ENCODE results near the gene NEU1. TPM values are rescaled to one million over a fixed set of nuclear protein-coding genes. Genes with fewer than 3 reads are reported as not detected.
"Not testable (repeated sequence)": the region's sequence is repeated elsewhere in the genome, so short reads cannot be mapped to it uniquely, and the experiment has no call there.

NEU1 gene
- total and polyA plus RNA-seq, 4 donors = 27.6 to 42.4 (median 34.8) TPM

DNA sequence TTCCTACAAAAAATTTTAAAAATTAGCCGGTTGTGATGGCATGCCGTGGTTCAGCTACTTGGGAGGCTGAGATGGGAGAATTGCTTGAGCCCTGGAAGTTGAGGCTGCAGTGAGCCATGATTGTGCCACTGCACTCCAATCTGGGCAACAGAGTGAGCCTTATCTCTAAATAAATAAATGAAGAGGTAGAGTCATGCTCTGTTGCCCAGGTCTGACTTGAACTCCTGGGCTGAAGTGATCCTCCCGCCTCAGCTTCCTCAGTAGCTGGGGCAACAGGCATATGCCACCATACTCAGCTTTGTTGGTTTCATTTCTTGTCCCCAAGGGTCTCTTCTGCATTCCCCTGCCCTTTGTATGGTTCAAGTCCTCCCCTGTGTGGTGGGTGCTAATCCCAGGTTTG is 18.1 kb downstream of the NEU1 start:
- WGBS = 98% methylated on average over 3 of the region's 3 CpGs
- Histone ChIP-seq H3K27ac (ENCODE audit: low read depth in 1 of 2, low read length in 2 of 2) (no peak overlapping the region), H3K4me1 (ENCODE audit: control insufficient read depth in 4 of 4, insufficient read depth in 4 of 4, low read length in 3 of 4) (peaks cover 0 to 3% (median 0%) of the 10 kb centered on the region in 4 donors), H3K36me3 (ENCODE audit: control insufficient read depth in 4 of 4, insufficient read depth in 3 of 4, low read depth in 1 of 4, low read length in 3 of 4) (peaks cover 4 to 14% (median 11%) of the 10 kb centered on the region in 4 donors), H3K9me3 (ENCODE audit: control insufficient read depth in 4 of 4, low read length in 3 of 4) (no peaks in the 10 kb centered on the region), H3K9ac (ENCODE audit: low read depth in 1 of 2, low read length in 2 of 2) (no peak overlapping the region), H3K27me3 (ENCODE audit: control insufficient read depth in 4 of 4, insufficient read depth in 4 of 4, low read length in 3 of 4) (no peaks in the 10 kb centered on the region), H3K4me3 (ENCODE audit: low read depth in 1 of 3, low read length in 3 of 3) (no peak overlapping the region)
- DNase-seq (ENCODE audit: low spot score) = no peak
- TF ChIP-seq, protein P1, sequence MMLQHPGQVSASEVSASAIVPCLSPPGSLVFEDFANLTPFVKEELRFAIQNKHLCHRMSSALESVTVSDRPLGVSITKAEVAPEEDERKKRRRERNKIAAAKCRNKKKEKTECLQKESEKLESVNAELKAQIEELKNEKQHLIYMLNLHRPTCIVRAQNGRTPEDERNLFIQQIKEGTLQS (IDR thresholded peaks at IDR 0.05) = no peak
- TF ChIP-seq GABPA (IDR thresholded peaks at IDR 0.05 in 1 of 2, conservative IDR thresholded peaks at IDR 0.05 in 1 of 2) (no peak), SP1 (IDR thresholded peaks at IDR 0.05) (no peak), FOXA1 (IDR thresholded peaks at IDR 0.05) (no peak), HNF4G (IDR thresholded peaks at IDR 0.05) (no peak), JUND (IDR thresholded peaks at IDR 0.05) (no peak), RXRA (IDR thresholded peaks at IDR 0.05) (no peak), RAD21 (IDR thresholded peaks at IDR 0.05) (no peak), TAF1 (conservative IDR thresholded peaks at IDR 0.05) (no peak), HNF4A (conservative IDR thresholded peaks at IDR 0.05) (no peak), EGR1 (IDR thresholded peaks at IDR 0.05; ENCODE audit: low read depth in 2 of 2) (no peak), NR2F2 (IDR thresholded peaks at IDR 0.05) (no peak)
- TF ChIP-seq, protein P2, sequence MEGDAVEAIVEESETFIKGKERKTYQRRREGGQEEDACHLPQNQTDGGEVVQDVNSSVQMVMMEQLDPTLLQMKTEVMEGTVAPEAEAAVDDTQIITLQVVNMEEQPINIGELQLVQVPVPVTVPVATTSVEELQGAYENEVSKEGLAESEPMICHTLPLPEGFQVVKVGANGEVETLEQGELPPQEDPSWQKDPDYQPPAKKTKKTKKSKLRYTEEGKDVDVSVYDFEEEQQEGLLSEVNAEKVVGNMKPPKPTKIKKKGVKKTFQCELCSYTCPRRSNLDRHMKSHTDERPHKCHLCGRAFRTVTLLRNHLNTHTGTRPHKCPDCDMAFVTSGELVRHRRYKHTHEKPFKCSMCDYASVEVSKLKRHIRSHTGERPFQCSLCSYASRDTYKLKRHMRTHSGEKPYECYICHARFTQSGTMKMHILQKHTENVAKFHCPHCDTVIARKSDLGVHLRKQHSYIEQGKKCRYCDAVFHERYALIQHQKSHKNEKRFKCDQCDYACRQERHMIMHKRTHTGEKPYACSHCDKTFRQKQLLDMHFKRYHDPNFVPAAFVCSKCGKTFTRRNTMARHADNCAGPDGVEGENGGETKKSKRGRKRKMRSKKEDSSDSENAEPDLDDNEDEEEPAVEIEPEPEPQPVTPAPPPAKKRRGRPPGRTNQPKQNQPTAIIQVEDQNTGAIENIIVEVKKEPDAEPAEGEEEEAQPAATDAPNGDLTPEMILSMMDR (IDR thresholded peaks at IDR 0.05; ENCODE audit: low read depth, low read length, missing input control) = no peak
- TF ChIP-seq, protein P3, sequence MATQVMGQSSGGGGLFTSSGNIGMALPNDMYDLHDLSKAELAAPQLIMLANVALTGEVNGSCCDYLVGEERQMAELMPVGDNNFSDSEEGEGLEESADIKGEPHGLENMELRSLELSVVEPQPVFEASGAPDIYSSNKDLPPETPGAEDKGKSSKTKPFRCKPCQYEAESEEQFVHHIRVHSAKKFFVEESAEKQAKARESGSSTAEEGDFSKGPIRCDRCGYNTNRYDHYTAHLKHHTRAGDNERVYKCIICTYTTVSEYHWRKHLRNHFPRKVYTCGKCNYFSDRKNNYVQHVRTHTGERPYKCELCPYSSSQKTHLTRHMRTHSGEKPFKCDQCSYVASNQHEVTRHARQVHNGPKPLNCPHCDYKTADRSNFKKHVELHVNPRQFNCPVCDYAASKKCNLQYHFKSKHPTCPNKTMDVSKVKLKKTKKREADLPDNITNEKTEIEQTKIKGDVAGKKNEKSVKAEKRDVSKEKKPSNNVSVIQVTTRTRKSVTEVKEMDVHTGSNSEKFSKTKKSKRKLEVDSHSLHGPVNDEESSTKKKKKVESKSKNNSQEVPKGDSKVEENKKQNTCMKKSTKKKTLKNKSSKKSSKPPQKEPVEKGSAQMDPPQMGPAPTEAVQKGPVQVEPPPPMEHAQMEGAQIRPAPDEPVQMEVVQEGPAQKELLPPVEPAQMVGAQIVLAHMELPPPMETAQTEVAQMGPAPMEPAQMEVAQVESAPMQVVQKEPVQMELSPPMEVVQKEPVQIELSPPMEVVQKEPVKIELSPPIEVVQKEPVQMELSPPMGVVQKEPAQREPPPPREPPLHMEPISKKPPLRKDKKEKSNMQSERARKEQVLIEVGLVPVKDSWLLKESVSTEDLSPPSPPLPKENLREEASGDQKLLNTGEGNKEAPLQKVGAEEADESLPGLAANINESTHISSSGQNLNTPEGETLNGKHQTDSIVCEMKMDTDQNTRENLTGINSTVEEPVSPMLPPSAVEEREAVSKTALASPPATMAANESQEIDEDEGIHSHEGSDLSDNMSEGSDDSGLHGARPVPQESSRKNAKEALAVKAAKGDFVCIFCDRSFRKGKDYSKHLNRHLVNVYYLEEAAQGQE (IDR thresholded peaks at IDR 0.05) = no peak
- TF ChIP-seq, protein P4, sequence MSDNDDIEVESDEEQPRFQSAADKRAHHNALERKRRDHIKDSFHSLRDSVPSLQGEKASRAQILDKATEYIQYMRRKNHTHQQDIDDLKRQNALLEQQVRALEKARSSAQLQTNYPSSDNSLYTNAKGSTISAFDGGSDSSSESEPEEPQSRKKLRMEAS (IDR thresholded peaks at IDR 0.05) = no peak
- TF ChIP-seq, protein P5, sequence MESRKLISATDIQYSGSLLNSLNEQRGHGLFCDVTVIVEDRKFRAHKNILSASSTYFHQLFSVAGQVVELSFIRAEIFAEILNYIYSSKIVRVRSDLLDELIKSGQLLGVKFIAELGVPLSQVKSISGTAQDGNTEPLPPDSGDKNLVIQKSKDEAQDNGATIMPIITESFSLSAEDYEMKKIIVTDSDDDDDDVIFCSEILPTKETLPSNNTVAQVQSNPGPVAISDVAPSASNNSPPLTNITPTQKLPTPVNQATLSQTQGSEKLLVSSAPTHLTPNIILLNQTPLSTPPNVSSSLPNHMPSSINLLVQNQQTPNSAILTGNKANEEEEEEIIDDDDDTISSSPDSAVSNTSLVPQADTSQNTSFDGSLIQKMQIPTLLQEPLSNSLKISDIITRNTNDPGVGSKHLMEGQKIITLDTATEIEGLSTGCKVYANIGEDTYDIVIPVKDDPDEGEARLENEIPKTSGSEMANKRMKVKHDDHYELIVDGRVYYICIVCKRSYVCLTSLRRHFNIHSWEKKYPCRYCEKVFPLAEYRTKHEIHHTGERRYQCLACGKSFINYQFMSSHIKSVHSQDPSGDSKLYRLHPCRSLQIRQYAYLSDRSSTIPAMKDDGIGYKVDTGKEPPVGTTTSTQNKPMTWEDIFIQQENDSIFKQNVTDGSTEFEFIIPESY (IDR thresholded peaks at IDR 0.05) = no peak

DNA sequence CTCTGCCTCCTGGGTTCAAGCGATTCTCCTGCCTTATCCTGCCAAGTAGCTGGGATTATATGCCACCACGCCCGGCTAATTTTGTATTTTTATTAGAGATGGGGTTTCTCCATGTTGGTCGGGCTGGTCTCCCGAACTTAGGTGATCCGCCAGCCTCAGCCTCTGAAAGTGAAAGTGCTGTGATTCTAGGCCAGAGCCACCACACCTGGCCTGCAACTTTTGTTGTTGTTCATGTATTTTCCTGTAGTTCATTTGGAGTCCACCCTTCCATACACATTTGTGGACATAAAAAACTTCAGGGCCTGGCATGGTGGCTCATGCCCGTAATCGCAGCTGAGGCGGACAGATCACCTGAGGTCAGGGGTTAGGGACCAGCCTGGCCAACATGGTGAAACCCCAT is 20.6 kb downstream of the NEU1 start:
- WGBS = 91% methylated on average over 9 of the region's 9 CpGs
- Histone ChIP-seq H3K27ac (ENCODE audit: low read depth in 1 of 2, low read length in 2 of 2) (no peak overlapping the region), H3K4me3 (ENCODE audit: low read depth in 1 of 3, low read length in 3 of 3) (no peak overlapping the region), H3K36me3 (ENCODE audit: control insufficient read depth in 4 of 4, insufficient read depth in 3 of 4, low read depth in 1 of 4, low read length in 3 of 4) (peaks cover 17 to 35% (median 26%) of the 10 kb centered on the region in 4 donors), H3K9ac (ENCODE audit: low read depth in 1 of 2, low read length in 2 of 2) (no peak overlapping the region), H3K9me3 (ENCODE audit: control insufficient read depth in 4 of 4, low read length in 3 of 4) (no peaks in the 10 kb centered on the region), H3K27me3 (ENCODE audit: control insufficient read depth in 4 of 4, insufficient read depth in 4 of 4, low read length in 3 of 4) (no peaks in the 10 kb centered on the region), H3K4me1 (ENCODE audit: control insufficient read depth in 4 of 4, insufficient read depth in 4 of 4, low read length in 3 of 4) (peaks cover 6 to 10% (median 9%) of the 10 kb centered on the region in 4 donors)
- DNase-seq (ENCODE audit: low spot score) = no peak
- no peak for TF ChIP-seq JUND (IDR thresholded peaks at IDR 0.05)
- no peak for TF ChIP-seq FOXA1 (IDR thresholded peaks at IDR 0.05)
- TF ChIP-seq, protein P5 (IDR thresholded peaks at IDR 0.05) = no peak
- TF ChIP-seq YY1 (IDR thresholded peaks at IDR 0.05) = no peak
- no peak for TF ChIP-seq RAD21 (IDR thresholded peaks at IDR 0.05)
- no peak for TF ChIP-seq HNF4A (conservative IDR thresholded peaks at IDR 0.05)
- no peak for TF ChIP-seq EGR1 (IDR thresholded peaks at IDR 0.05; ENCODE audit: low read depth in 2 of 2)

DNA sequence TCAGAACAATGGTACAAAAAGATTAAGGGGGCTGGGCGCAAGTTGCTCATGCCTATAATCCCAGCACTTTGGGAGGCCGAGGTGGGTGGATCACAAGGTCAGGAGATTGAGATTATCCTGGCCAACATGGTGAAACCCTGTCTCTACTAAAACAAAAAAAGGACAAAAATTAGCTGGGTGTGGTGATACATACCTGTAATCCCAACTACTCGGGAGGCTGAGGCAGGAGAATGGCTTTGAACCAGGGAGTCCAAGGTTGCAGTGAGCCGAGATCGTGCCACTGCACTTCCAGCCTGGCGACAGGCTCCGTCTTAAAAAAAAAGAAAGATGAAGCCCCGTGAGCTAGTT is 22.9 kb downstream of the NEU1 start:
- H3K36me3 ChIP-seq (ENCODE audit: control insufficient read depth in 4 of 4, insufficient read depth in 3 of 4, low read depth in 1 of 4, low read length in 3 of 4) = peaks cover 17 to 37% (median 27%) of the 10 kb centered on the region in 4 donors
- peaks cover 6 to 23% (median 22%) of the 10 kb centered on the region in 4 donors for H3K4me1 ChIP-seq (ENCODE audit: control insufficient read depth in 4 of 4, insufficient read depth in 4 of 4, low read length in 3 of 4)
- DNase-seq (ENCODE audit: low spot score); H3K9ac ChIP-seq (ENCODE audit: low read depth in 1 of 2, low read length in 2 of 2); H3K27ac ChIP-seq (ENCODE audit: low read depth in 1 of 2, low read length in 2 of 2); H3K9me3 ChIP-seq (ENCODE audit: control insufficient read depth in 4 of 4, low read length in 3 of 4); H3K4me3 ChIP-seq (ENCODE audit: low read depth in 1 of 3, low read length in 3 of 3); H3K27me3 ChIP-seq (ENCODE audit: control insufficient read depth in 4 of 4, insufficient read depth in 4 of 4, low read length in 3 of 4): not testable (repeated sequence)
- WGBS = 91% methylated on average over 8 of the region's 8 CpGs
